ENCODE results near the gene MYL5.

DNA sequence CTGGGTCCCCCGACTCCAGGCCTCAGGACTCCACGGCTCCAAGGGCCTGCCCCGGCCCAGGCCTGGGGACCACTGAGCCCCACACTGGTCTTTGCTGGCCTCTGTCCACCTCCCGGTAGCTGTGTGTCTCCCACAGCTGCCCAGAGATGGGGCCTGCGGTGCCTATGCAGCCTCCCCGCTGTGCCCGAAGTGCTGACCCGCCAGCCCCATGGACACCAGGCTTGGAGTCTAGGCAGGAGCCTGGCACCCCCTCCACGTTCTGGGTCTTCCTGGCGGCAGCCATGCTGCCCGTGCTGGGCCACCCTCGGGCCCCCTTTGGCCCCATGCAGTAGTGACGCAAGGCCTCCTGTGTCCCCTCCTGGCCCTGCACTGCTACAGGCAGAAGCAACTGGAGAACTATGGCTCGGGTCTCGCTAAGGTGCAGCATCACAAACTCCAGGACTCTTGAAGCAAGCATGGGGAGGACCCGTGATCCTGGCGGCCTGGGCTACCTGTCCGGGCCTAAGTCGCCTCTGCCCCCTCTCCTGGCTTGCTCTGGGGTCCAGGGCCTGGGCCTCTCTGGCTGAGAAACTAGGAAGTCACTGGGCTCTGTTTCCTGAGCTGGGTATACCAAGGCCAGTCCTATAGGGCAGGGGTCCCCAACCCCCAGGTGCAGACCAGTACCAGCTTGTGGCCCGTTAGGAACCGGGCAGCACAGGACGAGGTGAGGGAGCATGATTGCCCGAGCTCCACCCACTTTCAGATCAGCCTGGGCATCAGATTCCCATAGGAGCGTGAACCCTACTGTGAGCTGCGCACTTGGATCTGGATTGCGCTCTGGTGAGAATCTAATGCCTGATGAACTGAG lies 917 bp downstream of the MYL5 start:
- TF ChIP-seq, protein P1, sequence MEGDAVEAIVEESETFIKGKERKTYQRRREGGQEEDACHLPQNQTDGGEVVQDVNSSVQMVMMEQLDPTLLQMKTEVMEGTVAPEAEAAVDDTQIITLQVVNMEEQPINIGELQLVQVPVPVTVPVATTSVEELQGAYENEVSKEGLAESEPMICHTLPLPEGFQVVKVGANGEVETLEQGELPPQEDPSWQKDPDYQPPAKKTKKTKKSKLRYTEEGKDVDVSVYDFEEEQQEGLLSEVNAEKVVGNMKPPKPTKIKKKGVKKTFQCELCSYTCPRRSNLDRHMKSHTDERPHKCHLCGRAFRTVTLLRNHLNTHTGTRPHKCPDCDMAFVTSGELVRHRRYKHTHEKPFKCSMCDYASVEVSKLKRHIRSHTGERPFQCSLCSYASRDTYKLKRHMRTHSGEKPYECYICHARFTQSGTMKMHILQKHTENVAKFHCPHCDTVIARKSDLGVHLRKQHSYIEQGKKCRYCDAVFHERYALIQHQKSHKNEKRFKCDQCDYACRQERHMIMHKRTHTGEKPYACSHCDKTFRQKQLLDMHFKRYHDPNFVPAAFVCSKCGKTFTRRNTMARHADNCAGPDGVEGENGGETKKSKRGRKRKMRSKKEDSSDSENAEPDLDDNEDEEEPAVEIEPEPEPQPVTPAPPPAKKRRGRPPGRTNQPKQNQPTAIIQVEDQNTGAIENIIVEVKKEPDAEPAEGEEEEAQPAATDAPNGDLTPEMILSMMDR (IDR thresholded peaks at IDR 0.05; ENCODE audit: insufficient read depth, low read depth, low read length): no peak
- TF ChIP-seq EZH2 (IDR thresholded peaks at IDR 0.05; ENCODE audit: insufficient read depth, low read length): no peak
